HepG2 (cell line): Measurements from ENCODE around the gene SLC48A1. TPM values are rescaled to one million over a fixed set of nuclear protein-coding genes. Genes with fewer than 3 reads are reported as not detected.

Experiments
- NFE2L2 ChIP-seq: fragments of 150-350 bp; IDR thresholded peaks from 2 replicates; pipeline ENCODE4 v1.6.1; 2014; ENCODE audit warnings: low read length
- polyA plus RNA-seq, 8 experiments: library from polyadenylated mRNA; depleted of rRNA in 3 of 8; stranded (reverse) in 7 of 8; unstranded in 1 of 8; fragments of >200 nt; fragmentation: Illumina TruSeq in 4 of 8; extraction: Trizol in 4 of 8; gene quantifications; 2 replicates each; pipeline versions ENCODE4 v1.2.1 to v1.2.3, GENCODE V29; 2011 to 2016; ENCODE audit warnings: low read depth in 4 of 8, missing spikeins in 1 of 8, mixed read lengths in 1 of 8; ENCODE audit not compliant: insufficient read depth in 1 of 8
- total RNA-seq, 5 experiments: library from RNA; depleted of rRNA; stranded (reverse); fragments of >200 nt; fragmentation: Illumina TruSeq; extraction: Trizol; gene quantifications; 2 replicates each; pipeline ENCODE4 v1.2.3, GENCODE V29; 2016; ENCODE audit warnings: low read depth in 1 of 5
- TF ChIP-seq, protein P1 (sequence below): sonication (generic); formaldehyde crosslinking; IDR thresholded peaks from 2 replicates; pipeline ENCODE4 v1.4.0; 2020; ENCODE audit warnings: mild to moderate bottlenecking, missing genetic modification reagents
- TF ChIP-seq, protein P2 (sequence below): sonication (generic); formaldehyde crosslinking; IDR thresholded peaks from 2 replicates; pipeline ENCODE4 v1.8.0; 2022; ENCODE audit warnings: mild to moderate bottlenecking, missing genetic modification reagents, moderate library complexity
- TF ChIP-seq, protein P3 (sequence below): sonication (generic); formaldehyde crosslinking; IDR thresholded peaks from 2 replicates; pipeline ENCODE4 v1.5.0; 2020; ENCODE audit warnings: mild to moderate bottlenecking, missing genetic modification reagents

The SLC48A1 gene
- total and polyA plus RNA-seq, 2 of the 13 experiments (the other 11 are each of a cell fraction or from before 2014, with no cell fraction given): 2.2 to 3.7 TPM

DNA sequence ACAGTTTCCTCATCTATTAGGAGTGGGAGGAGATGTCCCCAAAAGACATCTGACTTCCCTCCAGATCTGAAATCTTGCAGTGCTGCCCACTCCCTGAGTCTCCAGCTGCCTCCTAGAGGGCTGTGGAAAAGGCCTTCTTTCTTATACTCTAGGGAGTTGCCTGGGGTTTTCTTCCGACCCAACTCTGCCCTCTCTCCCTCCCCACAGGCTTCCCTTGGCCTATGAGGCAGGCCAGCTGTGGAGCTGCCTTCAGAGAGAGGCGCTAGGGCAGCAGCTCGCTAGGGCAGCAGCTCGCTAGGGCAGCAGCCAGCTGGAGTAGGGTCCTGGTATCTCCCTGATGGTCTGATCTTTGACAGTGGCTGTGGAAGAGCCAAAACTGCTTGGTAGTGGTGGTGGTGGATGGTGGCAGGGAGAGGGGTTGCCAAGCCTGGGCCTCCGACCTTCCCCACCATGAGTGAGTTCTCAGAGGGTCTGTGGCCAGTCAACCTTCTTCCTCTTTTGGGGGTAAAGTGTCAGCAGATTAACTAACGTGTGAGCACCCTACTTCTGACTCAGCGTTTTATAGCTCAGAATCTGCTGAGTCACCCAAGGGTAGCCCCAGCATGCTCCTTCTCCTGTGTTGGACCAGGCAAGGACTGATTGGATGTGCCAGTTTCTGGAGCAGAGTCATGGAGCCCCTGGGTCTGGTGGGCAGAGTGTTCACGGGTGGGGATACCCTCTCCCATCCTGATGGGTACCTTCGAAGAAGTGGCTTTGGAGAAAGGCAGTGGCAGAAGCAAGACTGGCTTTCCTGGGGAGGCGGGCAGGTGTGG is 2.3 kb downstream of the SLC48A1 start (continued):
- TF ChIP-seq, protein P1, sequence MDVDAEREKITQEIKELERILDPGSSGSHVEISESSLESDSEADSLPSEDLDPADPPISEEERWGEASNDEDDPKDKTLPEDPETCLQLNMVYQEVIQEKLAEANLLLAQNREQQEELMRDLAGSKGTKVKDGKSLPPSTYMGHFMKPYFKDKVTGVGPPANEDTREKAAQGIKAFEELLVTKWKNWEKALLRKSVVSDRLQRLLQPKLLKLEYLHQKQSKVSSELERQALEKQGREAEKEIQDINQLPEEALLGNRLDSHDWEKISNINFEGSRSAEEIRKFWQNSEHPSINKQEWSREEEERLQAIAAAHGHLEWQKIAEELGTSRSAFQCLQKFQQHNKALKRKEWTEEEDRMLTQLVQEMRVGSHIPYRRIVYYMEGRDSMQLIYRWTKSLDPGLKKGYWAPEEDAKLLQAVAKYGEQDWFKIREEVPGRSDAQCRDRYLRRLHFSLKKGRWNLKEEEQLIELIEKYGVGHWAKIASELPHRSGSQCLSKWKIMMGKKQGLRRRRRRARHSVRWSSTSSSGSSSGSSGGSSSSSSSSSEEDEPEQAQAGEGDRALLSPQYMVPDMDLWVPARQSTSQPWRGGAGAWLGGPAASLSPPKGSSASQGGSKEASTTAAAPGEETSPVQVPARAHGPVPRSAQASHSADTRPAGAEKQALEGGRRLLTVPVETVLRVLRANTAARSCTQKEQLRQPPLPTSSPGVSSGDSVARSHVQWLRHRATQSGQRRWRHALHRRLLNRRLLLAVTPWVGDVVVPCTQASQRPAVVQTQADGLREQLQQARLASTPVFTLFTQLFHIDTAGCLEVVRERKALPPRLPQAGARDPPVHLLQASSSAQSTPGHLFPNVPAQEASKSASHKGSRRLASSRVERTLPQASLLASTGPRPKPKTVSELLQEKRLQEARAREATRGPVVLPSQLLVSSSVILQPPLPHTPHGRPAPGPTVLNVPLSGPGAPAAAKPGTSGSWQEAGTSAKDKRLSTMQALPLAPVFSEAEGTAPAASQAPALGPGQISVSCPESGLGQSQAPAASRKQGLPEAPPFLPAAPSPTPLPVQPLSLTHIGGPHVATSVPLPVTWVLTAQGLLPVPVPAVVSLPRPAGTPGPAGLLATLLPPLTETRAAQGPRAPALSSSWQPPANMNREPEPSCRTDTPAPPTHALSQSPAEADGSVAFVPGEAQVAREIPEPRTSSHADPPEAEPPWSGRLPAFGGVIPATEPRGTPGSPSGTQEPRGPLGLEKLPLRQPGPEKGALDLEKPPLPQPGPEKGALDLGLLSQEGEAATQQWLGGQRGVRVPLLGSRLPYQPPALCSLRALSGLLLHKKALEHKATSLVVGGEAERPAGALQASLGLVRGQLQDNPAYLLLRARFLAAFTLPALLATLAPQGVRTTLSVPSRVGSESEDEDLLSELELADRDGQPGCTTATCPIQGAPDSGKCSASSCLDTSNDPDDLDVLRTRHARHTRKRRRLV: no peak
- peak; percentile 93 for TF ChIP-seq NFE2L2
- TF ChIP-seq, protein P2, sequence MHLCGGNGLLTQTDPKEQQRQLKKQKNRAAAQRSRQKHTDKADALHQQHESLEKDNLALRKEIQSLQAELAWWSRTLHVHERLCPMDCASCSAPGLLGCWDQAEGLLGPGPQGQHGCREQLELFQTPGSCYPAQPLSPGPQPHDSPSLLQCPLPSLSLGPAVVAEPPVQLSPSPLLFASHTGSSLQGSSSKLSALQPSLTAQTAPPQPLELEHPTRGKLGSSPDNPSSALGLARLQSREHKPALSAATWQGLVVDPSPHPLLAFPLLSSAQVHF (CRISPR knock-in tag): no peak
- TF ChIP-seq, protein P3, sequence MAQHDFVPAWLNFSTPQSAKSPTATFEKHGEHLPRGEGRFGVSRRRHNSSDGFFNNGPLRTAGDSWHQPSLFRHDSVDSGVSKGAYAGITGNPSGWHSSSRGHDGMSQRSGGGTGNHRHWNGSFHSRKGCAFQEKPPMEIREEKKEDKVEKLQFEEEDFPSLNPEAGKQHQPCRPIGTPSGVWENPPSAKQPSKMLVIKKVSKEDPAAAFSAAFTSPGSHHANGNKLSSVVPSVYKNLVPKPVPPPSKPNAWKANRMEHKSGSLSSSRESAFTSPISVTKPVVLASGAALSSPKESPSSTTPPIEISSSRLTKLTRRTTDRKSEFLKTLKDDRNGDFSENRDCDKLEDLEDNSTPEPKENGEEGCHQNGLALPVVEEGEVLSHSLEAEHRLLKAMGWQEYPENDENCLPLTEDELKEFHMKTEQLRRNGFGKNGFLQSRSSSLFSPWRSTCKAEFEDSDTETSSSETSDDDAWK (CRISPR knock-in tag): no peak
